Liver (tissue), 9 donors: ENCODE measurements around the gene CD247. TPM values are rescaled to one million over a fixed set of nuclear protein-coding genes. Genes with fewer than 3 reads are reported as not detected.

Experiments used
- DNase-seq: peaks from one replicate; pipeline ENCODE4 v3.0.0-alpha.2; 2017; ENCODE audit warnings: low spot score
- H3K27ac ChIP-seq, 2 donors: one replicate each; pipeline ENCODE4 v1.7.0; 2013; ENCODE audit warnings: inconsistent platforms in 2 of 2, low read length in 2 of 2, control low read depth in 1 of 2, low read depth in 1 of 2, mild to moderate bottlenecking in 1 of 2
- H3K27me3 ChIP-seq, 4 donors: one replicate each; pipeline versions ENCODE4 v1.6.1 to v1.7.0; 2013; ENCODE audit warnings: low read length in 3 of 4, inconsistent platforms in 1 of 4, mild to moderate bottlenecking in 1 of 4, moderate library complexity in 1 of 4; ENCODE audit not compliant: control insufficient read depth in 4 of 4, insufficient read depth in 4 of 4
- H3K36me3 ChIP-seq, 4 donors: one replicate each; pipeline versions ENCODE4 v1.6.1 to v1.7.0; 2013; ENCODE audit warnings: low read length in 3 of 4, mild to moderate bottlenecking in 3 of 4, low read depth in 1 of 4, moderate library complexity in 1 of 4; ENCODE audit not compliant: control insufficient read depth in 4 of 4, insufficient read depth in 3 of 4
- H3K4me1 ChIP-seq, 4 donors: one replicate each; pipeline versions ENCODE4 v1.6.1 to v1.7.0; 2013; ENCODE audit warnings: low read length in 3 of 4, mild to moderate bottlenecking in 3 of 4, moderate library complexity in 1 of 4; ENCODE audit not compliant: control insufficient read depth in 4 of 4, insufficient read depth in 4 of 4
- H3K4me3 ChIP-seq, 3 donors: one replicate each; pipeline versions ENCODE4 v1.6.1 to v1.7.0; 2013; ENCODE audit warnings: low read length in 3 of 3, control low read depth in 1 of 3, low read depth in 1 of 3, mild to moderate bottlenecking in 1 of 3
- H3K9ac ChIP-seq, 2 donors: one replicate each; pipeline ENCODE4 v1.7.0; 2013; ENCODE audit warnings: low read length in 2 of 2, mild to moderate bottlenecking in 2 of 2, moderate library complexity in 2 of 2, control low read depth in 1 of 2, low read depth in 1 of 2
- H3K9me3 ChIP-seq, 4 donors: one replicate each; pipeline versions ENCODE4 v1.6.1 to v1.7.0; 2013; ENCODE audit warnings: low read length in 3 of 4; ENCODE audit not compliant: control insufficient read depth in 4 of 4
- EGR1 ChIP-seq, 2 donors: IDR thresholded peaks; 2 replicates each; pipeline ENCODE4 v1.6.1; 2016 to 2018; ENCODE audit warnings: antibody characterized with exemption in 2 of 2, low read depth in 2 of 2
- FOXA1 ChIP-seq: IDR thresholded peaks from 2 replicates; pipeline ENCODE4 v1.6.1; 2016; ENCODE audit warnings: antibody characterized with exemption
- FOXA2 ChIP-seq: IDR thresholded peaks from 2 replicates; pipeline ENCODE4 v1.6.1; 2016; ENCODE audit warnings: antibody characterized with exemption
- GABPA ChIP-seq, 2 donors: IDR thresholded peaks in 1 of 2; conservative IDR thresholded peaks in 1 of 2; 2 replicates each; pipeline ENCODE4 v1.6.1; 2016; ENCODE audit warnings: antibody characterized with exemption in 2 of 2, mild to moderate bottlenecking in 1 of 2, moderate library complexity in 1 of 2
- HNF4A ChIP-seq, 2 donors: conservative IDR thresholded peaks; 2 replicates each; pipeline ENCODE4 v1.6.1; 2016; ENCODE audit warnings: antibody characterized with exemption in 2 of 2, mild to moderate bottlenecking in 2 of 2
- HNF4G ChIP-seq: IDR thresholded peaks from 2 replicates; pipeline ENCODE4 v1.6.1; 2016; ENCODE audit warnings: antibody characterized with exemption
- JUND ChIP-seq, 2 donors: IDR thresholded peaks; 2 replicates each; pipeline ENCODE4 v1.6.1; 2016; ENCODE audit warnings: antibody characterized with exemption in 2 of 2
- MAX ChIP-seq: IDR thresholded peaks from 2 replicates; pipeline ENCODE4 v1.6.1; 2016; ENCODE audit warnings: antibody characterized with exemption
- NR2F2 ChIP-seq: IDR thresholded peaks from 2 replicates; pipeline ENCODE4 v1.6.1; 2016; ENCODE audit warnings: antibody characterized with exemption
- RAD21 ChIP-seq, 2 donors: IDR thresholded peaks; 2 replicates each; pipeline ENCODE4 v1.6.1; 2016; ENCODE audit warnings: antibody characterized with exemption in 2 of 2, mild to moderate bottlenecking in 2 of 2
- REST ChIP-seq: IDR thresholded peaks from 2 replicates; pipeline ENCODE4 v1.6.1; 2016; ENCODE audit warnings: antibody characterized with exemption, mild to moderate bottlenecking
- RXRA ChIP-seq, 2 donors: IDR thresholded peaks; 2 replicates each; pipeline ENCODE4 v1.6.1; 2017 to 2018; ENCODE audit warnings: antibody characterized with exemption in 2 of 2, mild to moderate bottlenecking in 1 of 2
- SP1 ChIP-seq: IDR thresholded peaks from 2 replicates; pipeline ENCODE4 v1.6.1; 2018; ENCODE audit warnings: antibody characterized with exemption, mild to moderate bottlenecking
- TAF1 ChIP-seq: conservative IDR thresholded peaks from 2 replicates; pipeline ENCODE4 v1.6.1; 2016; ENCODE audit warnings: antibody characterized with exemption, mild to moderate bottlenecking
- ZBTB33 ChIP-seq: IDR thresholded peaks from 2 replicates; pipeline ENCODE4 v1.6.1; 2016; ENCODE audit warnings: antibody characterized with exemption
- WGBS: extraction: QIAGEN DNeasy Blood & Tissue Kit; methylation state at CpG from one replicate; pipeline ENCODE4 v1.1.7; 2013; 5-methylcytosine and 5-hydroxymethylcytosine counted together
- polyA plus RNA-seq, 2 donors: library from polyadenylated mRNA; stranded (reverse) in 1 of 2; unstranded in 1 of 2; fragments of 200-250 nt in 1 of 2; fragments of >200 nt in 1 of 2; fragmentation: Nextera tagmentation in 1 of 2; extraction: Ambion mirVana in 1 of 2; gene quantifications; one replicate each; pipeline versions ENCODE4 v1.2.1 to v1.2.3, GENCODE V29; 2013 to 2015
- total RNA-seq, 2 donors: library from RNA; depleted of rRNA; stranded (reverse); fragments of >200 nt; gene quantifications; one replicate each; pipeline ENCODE4 v1.2.3, GENCODE V29; 2014
- donor health status: healthy.
- donor health status: healthy.
- donor health status: healthy.
- donor health status: healthy.
- donor health status: healthy.

CD247 gene
- total and polyA plus RNA-seq, 4 donors, result 0.61 to 2.2 (median 1.6) TPM

GRCh38 chr1:167477986-167478385 lies 40.3 kb downstream of the CD247 start:
- Histone ChIP-seq H3K27me3 (no peaks in the 10 kb centered on the region), H3K4me3 (no peak overlapping the region), H3K27ac (no peak overlapping the region), H3K9ac (no peak overlapping the region), H3K4me1 (no peaks in the 10 kb centered on the region), H3K9me3 (no peaks in the 10 kb centered on the region), H3K36me3 (no peaks in the 10 kb centered on the region)
- TF ChIP-seq FOXA2, result no peak
- no peak for TF ChIP-seq JUND (IDR thresholded peaks at IDR 0.05)
- TF ChIP-seq RAD21 (IDR thresholded peaks at IDR 0.05), result no peak
- no peak for TF ChIP-seq TAF1
- no peak for TF ChIP-seq SP1
- no peak for TF ChIP-seq ZBTB33
- TF ChIP-seq FOXA1, result no peak
- no peak for TF ChIP-seq RXRA (IDR thresholded peaks at IDR 0.05)
- no peak for TF ChIP-seq EGR1 (IDR thresholded peaks at IDR 0.05; ENCODE audit: low read depth in 2 of 2)
- no peak for TF ChIP-seq NR2F2
- no peak for TF ChIP-seq GABPA (IDR thresholded peaks at IDR 0.05 in 1 of 2, conservative IDR thresholded peaks at IDR 0.05 in 1 of 2)
- no peak for TF ChIP-seq HNF4G
- no peak for TF ChIP-seq REST
- no peak for DNase-seq
- WGBS, result 80% methylated on average over 5 of the region's 5 CpGs

GRCh38 chr1:167476061-167476460 lies 42.3 kb downstream of the CD247 start:
- whole genome bisulfite sequencing, result 98% methylated on average over 2 of the region's 2 CpGs
- no peaks in the 10 kb centered on the region for H3K4me1 ChIP-seq

GRCh38 chr1:167474191-167474641 lies 44.1 kb downstream of the CD247 start:
- Histone ChIP-seq H3K4me1 (no peaks in the 10 kb centered on the region), H3K4me3 (no peak overlapping the region), H3K9me3 (no peaks in the 10 kb centered on the region), H3K36me3 (no peaks in the 10 kb centered on the region), H3K9ac (no peak overlapping the region), H3K27ac (no peak overlapping the region), H3K27me3 (no peaks in the 10 kb centered on the region)
- WGBS, result 81% methylated on average over 5 of the region's 5 CpGs
- no peak for DNase-seq
- TF ChIP-seq TAF1 (no peak), RAD21 (IDR thresholded peaks at IDR 0.05) (no peak), SP1 (no peak), GABPA (IDR thresholded peaks at IDR 0.05 in 1 of 2, conservative IDR thresholded peaks at IDR 0.05 in 1 of 2) (no peak), NR2F2 (no peak), ZBTB33 (no peak), EGR1 (IDR thresholded peaks at IDR 0.05; ENCODE audit: low read depth in 2 of 2) (no peak), FOXA1 (no peak), REST (no peak), HNF4A (conservative IDR thresholded peaks at IDR 0.05) (no peak), FOXA2 (no peak), MAX (no peak)

More at GRCh38 chr1:167476061-167476460, 42.3 kb downstream of the CD247 start:
- Histone ChIP-seq H3K36me3 (no peaks in the 10 kb centered on the region), H3K4me3 (no peak overlapping the region), H3K9ac (no peak overlapping the region), H3K27ac (no peak overlapping the region), H3K9me3 (no peaks in the 10 kb centered on the region), H3K27me3 (no peaks in the 10 kb centered on the region)
- TF ChIP-seq TAF1 (no peak), EGR1 (IDR thresholded peaks at IDR 0.05; ENCODE audit: low read depth in 2 of 2) (no peak), HNF4A (conservative IDR thresholded peaks at IDR 0.05) (no peak)
- DNase-seq, result no peak
